HL-60 (cell line): Measurements from ENCODE around the gene DET1.

Source experiments
- GABPA ChIP-seq: IDR thresholded peaks from 2 replicates; pipeline ENCODE4 v1.6.1; 2012; ENCODE audit warnings: low read depth
- POLR2AphosphoS5 ChIP-seq: IDR thresholded peaks from 2 replicates; pipeline ENCODE4 v1.6.1; 2012; ENCODE audit warnings: low read depth
- REST ChIP-seq: IDR thresholded peaks from 2 replicates; pipeline ENCODE4 v1.6.1; 2012; ENCODE audit warnings: low read depth; ENCODE audit not compliant: insufficient replicate concordance
- TF ChIP-seq, protein P1 (sequence below): IDR thresholded peaks from one replicate; pipeline ENCODE4 v1.5.1; 2011; ENCODE audit warnings: low read length, control low read depth, inconsistent platforms; ENCODE audit not compliant: insufficient read depth

DNA sequence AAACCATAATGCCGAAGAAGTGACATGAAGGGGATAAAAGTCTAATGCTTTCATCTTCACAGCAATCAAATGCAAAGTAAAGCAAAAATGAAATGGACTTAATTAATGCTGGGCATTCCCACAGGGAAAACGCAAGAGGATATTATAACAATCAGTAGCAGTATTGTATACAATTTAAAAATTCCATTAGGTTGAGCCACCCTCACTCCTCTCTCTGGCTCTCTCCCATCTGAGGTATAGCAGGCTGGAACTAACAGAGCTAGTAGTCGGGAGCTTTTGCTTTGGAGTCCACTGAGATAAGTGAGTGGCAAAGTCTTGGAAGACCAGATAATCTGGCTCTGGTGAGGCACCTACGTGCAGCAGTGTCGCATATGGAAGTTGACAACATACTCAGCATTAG is 33.9 kb downstream of the DET1 start:
- TF ChIP-seq, protein P1, sequence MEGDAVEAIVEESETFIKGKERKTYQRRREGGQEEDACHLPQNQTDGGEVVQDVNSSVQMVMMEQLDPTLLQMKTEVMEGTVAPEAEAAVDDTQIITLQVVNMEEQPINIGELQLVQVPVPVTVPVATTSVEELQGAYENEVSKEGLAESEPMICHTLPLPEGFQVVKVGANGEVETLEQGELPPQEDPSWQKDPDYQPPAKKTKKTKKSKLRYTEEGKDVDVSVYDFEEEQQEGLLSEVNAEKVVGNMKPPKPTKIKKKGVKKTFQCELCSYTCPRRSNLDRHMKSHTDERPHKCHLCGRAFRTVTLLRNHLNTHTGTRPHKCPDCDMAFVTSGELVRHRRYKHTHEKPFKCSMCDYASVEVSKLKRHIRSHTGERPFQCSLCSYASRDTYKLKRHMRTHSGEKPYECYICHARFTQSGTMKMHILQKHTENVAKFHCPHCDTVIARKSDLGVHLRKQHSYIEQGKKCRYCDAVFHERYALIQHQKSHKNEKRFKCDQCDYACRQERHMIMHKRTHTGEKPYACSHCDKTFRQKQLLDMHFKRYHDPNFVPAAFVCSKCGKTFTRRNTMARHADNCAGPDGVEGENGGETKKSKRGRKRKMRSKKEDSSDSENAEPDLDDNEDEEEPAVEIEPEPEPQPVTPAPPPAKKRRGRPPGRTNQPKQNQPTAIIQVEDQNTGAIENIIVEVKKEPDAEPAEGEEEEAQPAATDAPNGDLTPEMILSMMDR: no peak
- no peak for TF ChIP-seq POLR2AphosphoS5
- TF ChIP-seq REST: no peak
- no peak for TF ChIP-seq GABPA
